ENCODE data around the gene CACNA2D3.

GRCh38 chr3:54358316-54358715 is 236.0 kb downstream of the CACNA2D3 start:
- TF ChIP-seq GATA3 (IDR thresholded peaks at IDR 0.05; ENCODE audit: low read depth, low read length): no peak
- TF ChIP-seq GATA2 (IDR thresholded peaks at IDR 0.05; ENCODE audit: low read depth, low read length): no peak
